NCI-H510A treated with DMSO at 0.1 percent for 48 hours (cell line): Measurements from ENCODE around the gene FILIP1L.

Source experiments
- DNase-seq: peaks from one replicate; lab custom pipeline; 2025; lab: John Stamatoyannopoulos, UW

Gene FILIP1L

DNA sequence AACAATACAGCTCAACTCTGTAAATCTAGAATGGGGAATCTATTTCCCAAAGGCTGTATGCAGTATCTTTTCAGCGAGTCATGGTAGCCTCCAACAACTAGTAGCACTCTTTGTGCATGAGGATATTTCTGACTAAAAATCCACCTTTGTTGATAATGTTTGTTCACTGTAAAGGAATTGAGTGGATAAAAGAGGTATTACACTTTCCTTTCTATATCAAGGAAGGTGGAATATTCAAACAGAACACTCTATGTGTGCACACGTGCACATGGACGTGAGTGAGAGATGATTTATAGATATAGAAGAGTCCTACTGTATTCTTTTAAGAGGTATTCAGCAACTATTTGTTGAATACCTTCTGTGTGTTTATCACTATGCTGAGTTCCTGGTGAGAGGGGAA, 228.4 kb downstream of the FILIP1L start:
- no peak for DNase-seq

DNA sequence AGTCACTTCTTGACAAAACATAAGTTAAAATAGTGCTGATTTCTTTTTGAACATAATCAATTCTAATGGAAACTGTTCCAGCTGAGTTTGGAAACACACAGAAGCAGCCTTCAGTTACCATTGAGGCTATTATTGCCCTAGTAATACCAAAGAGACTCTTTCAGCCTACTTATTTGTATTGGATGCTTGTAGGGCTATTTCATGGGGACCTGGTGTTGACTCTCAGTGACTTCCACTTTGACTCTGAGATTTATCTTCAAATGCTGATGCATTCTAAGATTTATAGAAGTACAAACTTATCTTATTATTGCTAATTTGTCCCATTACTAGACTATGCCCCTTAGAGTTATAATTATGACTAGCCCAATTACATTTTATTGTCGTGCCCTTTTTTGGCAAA, 229.2 kb downstream of the FILIP1L start:
- no peak for DNase-seq

DNA sequence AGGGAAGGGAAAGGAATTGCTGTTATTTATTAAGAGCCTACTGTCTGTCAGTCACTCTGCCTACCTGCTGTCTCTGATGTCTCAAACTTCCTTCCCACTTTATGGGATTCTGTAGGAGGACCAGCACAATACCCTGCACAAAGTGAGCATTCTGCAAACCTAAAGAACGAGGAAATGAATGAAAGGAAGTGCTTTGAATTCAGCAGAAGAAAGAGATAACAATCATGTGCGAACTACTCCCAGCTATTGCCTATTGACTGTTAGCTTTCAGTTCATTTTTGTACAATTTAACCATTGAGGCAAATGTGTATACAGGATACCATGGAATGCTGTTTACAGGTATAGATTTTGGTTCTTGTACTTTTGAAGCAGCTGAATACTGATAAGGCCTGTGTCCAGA, 229.8 kb downstream of the FILIP1L start:
- no peak for DNase-seq

DNA sequence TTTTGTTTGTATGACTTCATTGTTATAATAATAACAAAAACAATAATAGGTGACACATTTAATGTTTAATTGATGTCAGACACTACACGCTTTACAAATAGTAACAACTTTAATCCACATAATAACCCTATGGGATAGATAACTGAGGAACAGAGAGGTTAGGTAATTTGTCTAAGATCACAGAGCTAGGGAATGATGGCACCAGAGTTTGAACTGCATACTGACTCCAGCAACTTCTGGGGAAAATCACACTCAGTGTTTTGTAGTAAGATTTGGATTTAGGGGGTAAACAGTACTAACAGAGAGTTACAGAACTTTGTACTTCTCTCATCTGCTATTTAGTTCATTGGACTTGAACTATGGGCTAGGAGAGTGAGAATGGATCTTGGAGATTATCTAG, 230.6 kb downstream of the FILIP1L start:
- no peak for DNase-seq

DNA sequence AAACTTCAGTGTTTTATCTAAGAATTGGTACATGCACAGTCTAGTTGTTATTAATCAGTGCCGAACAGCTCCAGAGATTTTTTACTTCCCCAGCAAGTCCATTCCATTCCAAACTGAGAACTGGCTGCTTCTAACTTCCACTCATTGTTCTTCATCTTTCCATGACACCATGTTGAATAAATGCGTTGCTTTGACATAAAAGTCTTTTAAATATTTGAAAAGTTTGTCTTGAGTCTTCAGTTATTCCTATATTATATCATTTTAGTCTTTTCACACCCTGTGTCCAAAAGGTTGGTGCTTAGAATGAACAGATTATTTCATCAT, 231.2 kb downstream of the FILIP1L start:
- DNase-seq, result no peak

DNA sequence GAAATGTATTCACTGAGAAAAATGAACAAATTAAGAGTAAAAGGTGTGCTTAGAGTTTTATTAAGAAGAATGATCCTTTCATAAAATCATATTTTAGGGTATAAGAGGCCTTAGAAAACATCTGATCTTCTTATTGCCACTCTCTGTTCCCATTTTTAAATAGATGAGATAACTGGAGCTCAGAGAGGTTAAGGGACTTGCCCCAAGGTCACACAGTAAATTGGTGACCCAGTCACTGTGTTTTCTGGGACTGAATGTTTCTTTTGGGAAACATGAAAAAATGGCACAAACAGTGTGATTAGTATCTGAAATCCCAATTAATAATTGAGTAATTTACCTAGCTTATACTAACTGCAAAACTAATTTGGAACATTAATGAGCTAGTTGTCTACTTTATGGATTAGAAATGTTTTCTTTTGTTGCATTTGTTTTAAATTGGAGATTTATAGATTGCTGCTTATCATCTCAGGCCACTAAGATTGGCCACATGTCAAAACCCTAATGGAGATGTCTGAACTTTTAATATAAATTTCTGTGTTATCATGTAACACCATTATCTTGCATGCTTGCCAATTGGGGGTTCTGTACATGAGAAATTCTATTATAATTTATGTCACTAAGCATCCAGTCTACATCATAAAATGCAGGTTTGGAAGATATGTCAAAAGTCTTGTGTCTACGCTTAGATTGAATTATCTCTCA, 231.7 kb downstream of the FILIP1L start:
- no peak for DNase-seq

DNA sequence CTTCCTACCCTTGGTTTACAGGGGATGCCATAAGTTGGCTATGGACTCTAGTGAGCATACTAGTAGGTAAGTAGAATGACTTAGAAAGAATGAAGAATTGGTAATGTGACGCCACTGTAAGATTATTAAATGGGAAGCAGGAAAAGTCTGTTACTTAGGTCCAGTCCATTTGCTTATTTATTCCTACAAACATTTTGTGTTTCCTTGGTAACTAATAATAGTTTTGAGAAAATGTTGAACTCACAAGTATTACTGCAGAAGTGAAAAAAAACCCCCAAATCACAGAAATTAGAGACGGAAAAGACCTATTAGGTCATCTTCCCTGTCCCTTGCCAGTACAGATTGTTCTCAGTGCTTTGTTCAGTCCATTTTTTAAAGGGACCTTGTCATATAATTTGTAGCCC, 233.2 kb downstream of the FILIP1L start:
- no peak for DNase-seq

DNA sequence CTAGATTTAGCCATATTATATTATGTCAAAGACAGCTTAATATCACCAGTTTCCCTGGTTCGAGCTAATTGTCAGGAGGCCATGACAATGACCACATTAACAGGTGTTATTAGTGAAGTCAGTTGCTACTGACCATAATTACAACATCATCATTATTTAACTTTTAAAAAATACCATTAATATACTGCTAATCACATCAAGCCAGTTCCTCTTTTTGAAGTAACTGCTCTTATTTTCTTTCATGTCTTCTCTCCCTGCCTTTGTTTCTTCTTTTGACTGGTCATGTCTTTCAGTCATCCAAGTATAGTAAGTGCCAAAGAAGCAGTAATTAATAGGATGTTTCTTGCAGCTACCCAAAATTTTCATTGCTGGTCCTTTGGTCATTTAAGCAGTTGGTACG, 235.0 kb downstream of the FILIP1L start:
- DNase-seq, result no peak

DNA sequence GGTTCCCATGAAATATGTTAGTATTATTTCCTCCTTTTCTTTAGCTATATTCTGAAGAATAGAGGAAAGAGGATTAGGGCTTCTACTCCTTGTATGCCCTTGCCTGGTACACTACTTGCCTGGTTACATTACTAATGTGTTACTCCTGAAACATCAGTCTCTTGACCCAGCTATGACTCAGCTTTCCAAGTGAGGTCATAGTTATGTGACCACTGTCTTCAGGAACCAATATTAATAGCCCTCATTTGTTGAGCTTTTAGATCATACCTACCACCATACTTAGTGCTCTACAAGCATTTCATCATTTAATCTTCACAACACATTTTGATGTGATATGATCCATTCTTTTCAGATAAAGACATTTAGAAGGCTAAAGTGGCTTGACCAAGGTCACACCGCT, 236.3 kb downstream of the FILIP1L start:
- DNase-seq, result no peak

DNA sequence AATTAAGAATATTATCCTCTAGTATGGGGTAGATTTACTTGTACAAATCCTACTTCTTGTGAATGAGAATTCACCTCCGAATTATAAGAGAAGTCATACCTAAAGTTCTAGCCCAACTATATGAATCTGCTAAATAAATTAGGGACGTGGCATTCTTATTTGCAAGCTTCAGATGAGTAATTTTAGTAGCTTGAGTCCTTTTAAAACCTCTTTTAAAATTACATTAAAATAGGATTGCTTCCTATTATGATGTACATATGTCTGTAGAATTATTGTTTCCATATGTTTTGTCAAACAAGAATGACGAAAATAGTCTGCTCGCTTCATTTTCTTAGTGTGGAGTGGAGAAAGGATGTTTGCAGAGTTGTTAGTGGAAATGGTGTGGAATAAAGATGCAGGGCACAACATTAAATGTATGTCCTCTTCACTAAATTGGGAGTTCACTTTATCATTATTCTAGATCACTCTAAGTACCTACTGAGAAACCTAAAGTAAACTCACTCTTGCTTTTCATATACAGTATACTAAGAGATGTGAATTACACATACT, 237.2 kb downstream of the FILIP1L start:
- DNase-seq, result no peak

DNA sequence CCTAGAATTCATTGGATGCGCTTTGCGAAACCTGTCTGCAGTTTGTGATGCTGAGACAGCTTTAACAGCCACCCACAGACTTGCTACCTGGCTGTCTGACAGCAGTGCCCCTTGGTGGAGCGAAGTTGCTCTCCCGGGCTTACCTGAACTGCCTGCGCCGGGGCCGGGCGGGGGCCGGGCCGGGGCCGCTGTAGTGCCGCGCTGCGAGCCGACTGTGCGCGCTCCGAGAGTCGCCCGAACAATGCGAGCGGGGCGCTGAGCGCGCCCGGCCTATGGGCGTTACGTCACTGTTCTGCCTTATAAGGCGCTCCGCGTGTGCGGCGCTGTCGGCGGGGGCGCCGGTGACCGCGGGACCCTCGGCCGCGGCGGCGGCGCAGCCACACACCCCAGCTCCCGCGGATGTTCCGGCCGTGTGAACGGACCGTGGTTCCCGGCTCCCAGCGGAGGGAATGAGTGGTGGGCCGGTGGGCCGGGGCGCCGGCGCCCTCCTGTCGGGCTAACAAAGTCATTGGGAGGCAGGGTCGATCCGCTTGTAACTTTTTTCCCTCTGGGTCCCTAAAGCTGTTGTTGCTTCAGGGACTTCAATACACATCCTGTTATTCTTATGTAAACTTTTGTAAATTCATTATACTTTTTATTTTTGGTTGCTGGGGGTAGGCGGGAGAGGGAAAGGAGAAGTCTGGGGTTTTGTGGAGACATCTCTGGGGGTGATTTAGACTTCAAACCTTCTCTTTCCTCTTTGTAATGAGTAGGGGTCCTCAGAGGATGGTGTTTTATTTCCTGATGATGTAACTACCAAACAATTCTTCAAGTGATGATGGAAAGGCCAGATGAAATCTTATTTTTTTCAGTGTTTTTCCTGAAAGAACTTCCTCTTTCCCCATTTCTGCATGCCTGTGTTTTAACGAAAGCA, 238.1 kb downstream of the FILIP1L start:
- peak; percentile 51 for DNase-seq

DNA sequence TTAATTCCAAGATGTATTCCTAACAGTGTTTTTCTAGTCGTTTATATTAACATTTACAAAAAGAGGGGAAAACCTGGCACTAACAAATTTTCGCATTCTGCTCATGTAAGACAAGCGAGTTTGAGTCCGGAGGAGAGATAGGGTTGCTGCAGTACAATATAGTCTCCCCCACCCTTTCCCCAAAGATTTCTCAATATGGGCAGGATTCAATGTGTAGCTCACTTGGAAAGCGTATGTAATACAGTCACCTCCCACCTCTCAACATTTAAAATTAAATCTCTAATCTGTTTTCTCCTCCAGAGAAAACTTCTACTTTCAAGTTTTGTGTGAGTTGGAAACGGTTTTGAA, 238.7 kb downstream of the FILIP1L start:
- DNase-seq, result no peak

DNA sequence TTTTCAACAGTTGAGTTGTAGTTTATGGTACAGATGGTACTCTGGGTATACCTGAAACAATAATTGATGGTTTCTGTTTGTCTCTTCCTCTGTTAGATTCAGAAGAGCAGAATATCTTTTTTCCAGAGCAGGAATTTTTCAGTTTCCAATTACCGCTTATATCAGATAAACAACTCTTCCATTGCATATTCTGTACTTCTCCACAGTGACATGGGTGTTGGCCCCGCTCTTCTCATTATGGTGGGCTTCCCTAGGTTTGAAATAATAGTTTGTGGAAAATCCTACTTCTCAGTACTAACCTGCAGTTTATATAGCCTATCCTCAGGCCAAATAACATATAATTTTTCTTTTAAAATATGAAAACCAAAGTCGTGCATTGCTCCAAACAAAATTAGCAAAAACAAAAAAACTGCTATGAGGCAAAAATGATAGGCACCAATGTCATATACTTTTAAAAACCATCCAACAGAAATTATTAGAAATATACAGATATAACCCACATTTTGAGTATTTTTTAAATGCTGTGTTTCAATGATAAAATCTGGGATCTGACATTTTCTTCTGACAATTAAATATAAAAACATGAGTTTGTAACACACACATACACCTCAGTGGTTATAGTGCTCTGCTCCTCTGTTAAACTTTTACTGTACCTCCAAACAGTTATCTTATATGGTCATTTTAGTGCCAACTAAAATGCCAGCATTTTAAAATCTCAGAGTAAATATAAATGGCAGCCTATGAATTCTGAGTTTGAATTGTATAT, 239.9 kb downstream of the FILIP1L start:
- DNase-seq, result no peak

DNA sequence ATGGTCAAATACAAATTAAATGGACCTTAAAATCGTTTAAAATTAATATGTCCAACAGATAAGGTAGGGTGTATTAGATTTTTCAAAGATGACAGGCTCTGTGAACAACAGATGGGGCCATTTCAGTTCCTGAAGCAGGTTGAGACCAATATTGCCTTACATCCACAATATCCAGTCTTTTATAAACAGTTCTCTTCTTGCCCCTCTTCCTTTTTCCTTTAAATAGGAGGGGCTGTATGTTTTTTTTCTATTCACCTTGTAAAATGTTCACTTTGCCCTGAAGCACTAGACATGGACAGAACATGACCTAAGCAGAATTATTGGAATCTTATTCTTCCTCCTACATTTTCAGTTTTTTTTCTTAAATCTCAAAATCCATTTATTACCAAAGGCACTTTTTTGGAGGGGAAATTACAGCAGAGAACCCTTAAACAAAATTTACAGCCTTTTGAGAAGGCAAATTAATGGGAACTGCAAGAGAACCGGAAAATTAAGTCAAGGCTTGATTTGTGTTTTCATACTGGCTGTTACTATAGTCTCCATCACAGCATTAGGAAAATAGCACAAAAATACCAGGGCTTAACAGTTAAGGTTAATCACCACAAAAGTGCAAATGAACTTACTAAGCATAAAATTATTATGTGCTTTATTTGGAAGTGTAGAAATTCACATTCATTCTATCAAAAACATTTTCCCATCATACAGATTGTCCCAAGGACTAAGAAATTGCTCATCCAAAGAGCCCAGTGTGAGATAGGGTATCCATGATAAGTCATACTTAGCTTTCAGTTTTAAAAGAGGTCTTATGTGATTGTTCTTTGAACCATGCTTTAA, 240.8 kb downstream of the FILIP1L start:
- DNase-seq, result no peak

DNA sequence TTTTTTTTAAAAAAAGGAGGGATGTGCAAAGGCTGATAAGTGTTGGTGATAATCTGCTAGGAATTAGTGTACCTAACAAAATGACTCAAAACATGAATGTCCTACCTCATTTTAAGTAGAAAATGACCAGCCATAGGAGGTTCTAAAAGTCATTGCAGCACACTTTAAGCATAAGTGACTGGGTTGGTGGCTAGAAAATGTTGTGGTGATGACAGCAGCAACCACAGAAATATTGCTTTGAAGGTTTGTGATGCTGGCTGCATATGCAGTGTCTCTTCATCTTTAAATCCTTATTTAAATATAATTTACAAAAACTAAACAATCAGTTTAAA, 241.4 kb downstream of the FILIP1L start:
- DNase-seq, result no peak

DNA sequence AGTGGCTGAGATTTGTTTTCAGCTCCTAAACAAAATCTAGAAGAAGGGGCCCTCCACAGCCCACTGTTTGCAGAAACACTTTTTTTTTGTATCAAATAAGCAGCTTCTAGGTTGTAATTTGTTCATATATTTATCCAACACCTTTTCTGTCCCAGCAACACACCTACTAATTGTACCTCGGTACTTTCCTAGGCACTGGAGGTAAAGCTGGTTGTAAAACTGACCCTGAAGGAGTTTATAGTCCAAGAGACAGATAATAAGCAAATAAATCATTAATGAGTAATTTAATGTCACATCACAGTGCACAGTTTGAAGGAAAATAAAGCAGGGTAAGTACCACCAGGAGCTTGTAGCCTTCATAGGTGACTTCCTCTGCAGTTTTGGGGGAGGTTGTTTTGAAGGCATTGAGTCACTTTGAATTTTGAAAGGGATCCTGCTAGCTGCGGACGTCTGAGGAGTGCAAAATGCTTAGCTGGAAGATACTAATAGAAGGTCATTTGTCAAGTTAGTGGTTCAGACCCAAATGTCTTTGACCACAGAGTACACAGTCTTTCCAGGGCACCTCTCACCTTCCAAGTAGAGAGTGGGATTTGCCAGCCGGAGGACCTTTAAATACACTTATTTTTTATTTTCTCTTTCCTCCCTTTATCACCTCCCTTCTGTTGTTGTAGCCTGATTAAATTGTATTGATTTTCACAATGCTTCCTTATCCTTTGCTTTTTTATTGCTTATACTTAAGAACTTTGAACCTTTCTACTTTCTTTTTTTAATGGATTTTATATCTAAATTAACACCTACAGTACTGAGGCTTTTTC, 242.9 kb downstream of the FILIP1L start:
- no peak for DNase-seq

DNA sequence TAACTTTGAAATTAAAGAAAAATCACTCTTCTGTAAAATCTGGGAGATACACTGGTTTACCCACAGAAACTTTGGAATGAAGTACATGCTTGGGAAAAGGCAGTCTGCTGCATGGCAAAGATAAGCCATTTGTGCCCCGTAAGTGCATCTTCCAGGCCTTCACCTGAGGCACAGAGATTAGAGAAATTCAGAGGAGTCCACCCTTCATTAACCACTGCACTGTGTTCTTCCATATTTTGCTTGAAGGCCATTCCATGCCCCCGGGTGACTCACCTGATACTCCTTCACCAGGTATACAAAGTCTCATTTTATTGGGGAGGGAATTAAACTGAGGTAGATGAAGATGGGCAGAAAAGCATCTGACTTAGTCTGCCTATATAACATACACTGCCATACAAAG, 243.6 kb downstream of the FILIP1L start:
- no peak for DNase-seq

DNA sequence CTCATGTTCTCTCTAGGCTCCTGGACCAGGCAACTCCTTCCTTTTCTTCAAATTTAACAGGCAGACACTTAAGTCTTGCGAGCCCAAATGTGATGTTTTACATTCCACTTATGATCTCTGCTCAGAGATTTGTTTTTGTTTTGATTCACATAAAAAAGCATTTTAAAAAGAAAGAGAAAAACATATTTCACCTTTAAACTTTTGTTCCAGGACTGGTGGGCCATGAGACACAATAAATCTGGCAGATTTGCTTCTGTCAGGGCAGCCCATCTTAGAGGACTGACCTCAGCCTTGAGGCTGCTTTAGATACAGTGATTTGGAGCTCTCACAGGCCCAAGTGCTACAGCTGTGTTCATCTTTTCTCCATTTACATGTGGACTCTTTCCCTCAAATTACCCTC, 244.7 kb downstream of the FILIP1L start:
- no peak for DNase-seq

DNA sequence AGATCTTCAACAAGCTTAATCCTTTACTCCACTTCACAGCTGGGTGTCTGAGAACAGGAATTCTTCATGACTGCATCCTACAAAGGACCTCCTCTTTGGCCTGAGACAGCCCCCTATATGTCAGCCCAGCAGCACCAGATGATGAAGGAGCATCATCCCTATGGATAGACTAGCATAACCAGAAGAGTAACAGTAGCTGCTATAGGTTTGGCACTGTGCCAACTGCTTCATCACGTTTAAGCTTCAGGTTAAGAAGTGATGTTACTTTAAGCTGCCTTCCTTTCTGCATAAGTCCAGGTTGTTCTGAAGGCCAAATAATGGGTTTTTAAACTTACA, 246.0 kb downstream of the FILIP1L start:
- DNase-seq, result no peak

DNA sequence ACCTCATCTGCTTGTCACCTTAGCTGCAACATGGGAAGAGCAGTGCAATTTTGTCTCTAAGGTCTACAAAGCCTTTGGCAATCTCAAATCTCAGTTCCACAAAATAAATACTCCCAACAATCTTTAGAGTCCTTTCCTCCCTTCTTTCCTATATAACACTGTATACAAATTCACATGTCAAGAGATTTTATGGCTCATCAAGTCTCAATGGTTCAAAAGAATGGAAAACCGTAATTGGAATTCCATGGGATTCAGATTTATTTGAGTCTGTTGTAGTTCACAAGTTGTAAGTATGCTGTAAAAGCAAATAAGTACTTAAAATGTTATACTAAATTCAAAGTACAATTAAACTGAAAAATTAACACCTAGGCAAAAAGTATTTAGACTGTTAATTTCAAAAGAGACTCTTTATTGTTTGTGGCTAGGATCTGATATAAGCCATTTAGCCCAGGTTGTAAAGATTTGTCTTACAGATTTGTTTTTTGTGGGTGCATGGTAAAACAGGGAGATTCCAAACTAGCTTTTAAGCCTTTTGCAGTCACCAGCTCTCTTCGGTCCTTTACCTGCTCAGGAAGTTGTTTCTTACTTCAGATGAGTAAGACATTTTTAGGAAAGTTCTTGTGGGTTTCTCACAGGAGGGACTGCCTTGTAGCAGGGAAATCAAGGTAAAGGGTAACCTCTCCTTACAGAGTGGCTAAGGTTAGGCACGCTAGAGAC, 246.5 kb downstream of the FILIP1L start:
- no peak for DNase-seq
